Ishikawa (cell line): Measurements from ENCODE around the gene SLC39A6.

Experiments
- CREB1 ChIP-seq: IDR thresholded peaks from 2 replicates; pipeline ENCODE4 v1.6.1; 2012; ENCODE audit warnings: low read depth
- EP300 ChIP-seq: IDR thresholded peaks from 2 replicates; pipeline ENCODE4 v1.6.1; 2012; ENCODE audit warnings: borderline replicate concordance
- FOXM1 ChIP-seq: IDR thresholded peaks from 2 replicates; pipeline ENCODE4 v1.6.1; 2012; ENCODE audit warnings: low read depth, borderline replicate concordance
- MAX ChIP-seq: IDR thresholded peaks from 2 replicates; pipeline ENCODE4 v1.6.1; 2012
- NFIC ChIP-seq: IDR thresholded peaks from 2 replicates; pipeline ENCODE4 v1.6.1; 2012
- RAD21 ChIP-seq: IDR thresholded peaks from 2 replicates; pipeline ENCODE4 v1.6.1; 2012; ENCODE audit warnings: low read depth
- REST ChIP-seq: IDR thresholded peaks from 2 replicates; pipeline ENCODE4 v1.6.1; 2012; ENCODE audit warnings: low read depth, mild to moderate bottlenecking
- TCF12 ChIP-seq: IDR thresholded peaks from 2 replicates; pipeline ENCODE4 v1.6.1; 2012; ENCODE audit warnings: low read depth
- TEAD4 ChIP-seq: IDR thresholded peaks from 2 replicates; pipeline ENCODE4 v1.6.1; 2012
- USF1 ChIP-seq: IDR thresholded peaks from 2 replicates; pipeline ENCODE4 v1.6.1; 2012
- YY1 ChIP-seq: IDR thresholded peaks from 2 replicates; pipeline ENCODE4 v1.6.1; 2012; ENCODE audit warnings: low read depth

GRCh38 chr18:36073676-36074075 is 55.5 kb downstream of the SLC39A6 start:
- TF ChIP-seq USF1 (no peak), YY1 (no peak), REST (no peak), TEAD4 (no peak), EP300 (no peak), CREB1 (no peak), MAX (no peak), NFIC (no peak), TCF12 (no peak), RAD21 (no peak), FOXM1 (no peak)
